Measurements from ENCODE around the gene KLHL7. TPM values are rescaled to one million over a fixed set of nuclear protein-coding genes. Genes with fewer than 3 reads are reported as not detected.

The KLHL7 gene
- total RNA-seq, 4 donors from 2014 or later = 9.2 to 27.4 (median 25.3) TPM

DNA sequence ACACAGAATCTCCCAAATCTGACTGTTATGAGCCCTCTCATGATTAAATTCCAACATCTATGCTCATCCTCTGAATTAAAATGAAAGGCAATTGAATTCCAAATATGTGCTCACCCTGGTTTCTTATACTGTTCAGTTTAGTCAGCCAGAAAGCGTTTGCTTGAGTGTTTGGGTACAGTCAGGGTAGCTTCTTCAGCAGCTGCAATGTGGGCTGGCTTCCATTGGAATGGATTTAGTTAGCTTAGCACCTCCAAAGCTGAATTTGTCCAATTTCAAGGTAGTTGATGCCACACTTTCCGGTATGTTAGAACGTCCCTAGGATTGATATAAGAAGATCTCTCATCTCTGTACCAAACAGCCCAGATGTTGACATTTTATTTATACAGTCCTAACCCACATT, 9.3 kb downstream of the KLHL7 start:
- in situ Hi-C loops (cut with MboI; ENCODE audit: low pct_ligation_motif_present in 1 of 4, low pct_unique_long_range_greater_than_20kb in 1 of 4, low sequenced_read_pairs in 3 of 4) = no loop called here
- Histone ChIP-seq H3K36me3 (no peaks in the 10 kb centered on the region), H3K9me3 (no peaks in the 10 kb centered on the region), H3K27me3 (no peaks in the 10 kb centered on the region), H3K4me1 (peaks cover 0 to 12% (median 2%) of the 10 kb centered on the region in 4 donors), H3K27ac (no peak overlapping the region), H3K4me3 (no peak overlapping the region)
- DNase-seq = no peak
- 77 to 96% methylated on average over 3 of the region's 3 CpGs for WGBS, 2 donors (ENCODE audit: low coverage in 1 of 2)
- intact Hi-C loops (cut with DNase I; ENCODE audit: low total_unique reads) = no loop called here
- TF ChIP-seq CTCF (IDR thresholded peaks at IDR 0.05) (no peak), EP300 (IDR thresholded peaks at IDR 0.05; ENCODE audit: low read depth) (no peak), POLR2A (IDR thresholded peaks at IDR 0.05) (no peak), POLR2AphosphoS5 (IDR thresholded peaks at IDR 0.05) (no peak)

DNA sequence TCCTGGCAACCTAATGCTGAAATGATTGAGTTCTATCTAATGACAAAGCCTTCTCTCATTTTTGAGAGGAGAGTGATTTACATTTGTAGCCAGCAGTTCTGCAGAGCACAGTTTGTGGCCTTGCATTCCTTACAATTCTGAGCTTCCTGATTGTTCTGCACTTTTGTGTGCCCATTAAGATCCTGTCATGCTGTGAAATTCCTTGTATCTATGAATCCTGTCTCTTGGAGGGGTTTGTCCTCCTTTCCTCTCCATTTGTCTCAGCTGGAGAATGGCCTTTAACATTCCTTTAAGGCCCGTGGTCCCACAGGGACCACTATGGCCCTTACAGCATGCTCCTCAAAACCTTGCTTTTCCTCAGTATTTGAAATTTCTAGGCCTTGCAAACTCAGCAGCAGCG, 10.4 kb downstream of the KLHL7 start:
- DNase-seq = no peak
- no peak for TF ChIP-seq POLR2A (IDR thresholded peaks at IDR 0.05)
- no peak for TF ChIP-seq POLR2AphosphoS5 (IDR thresholded peaks at IDR 0.05)
- TF ChIP-seq CTCF (IDR thresholded peaks at IDR 0.05) = no peak
- no peak for TF ChIP-seq EP300 (IDR thresholded peaks at IDR 0.05; ENCODE audit: low read depth)
- intact Hi-C loops (cut with DNase I; ENCODE audit: low total_unique reads) = no loop called here
- WGBS, 2 donors (ENCODE audit: low coverage in 1 of 2) = 75 to 89% methylated on average over 2 of the region's 2 CpGs
- no peaks in the 10 kb centered on the region for H3K36me3 ChIP-seq
- H3K9me3 ChIP-seq = no peaks in the 10 kb centered on the region
- no peak overlapping the region for H3K27ac ChIP-seq
- peaks cover 0 to 8% (median 2%) of the 10 kb centered on the region in 4 donors for H3K4me1 ChIP-seq
- no peaks in the 10 kb centered on the region for H3K27me3 ChIP-seq
- in situ Hi-C loops (cut with MboI; ENCODE audit: low pct_ligation_motif_present in 1 of 4, low pct_unique_long_range_greater_than_20kb in 1 of 4, low sequenced_read_pairs in 3 of 4) = no loop called here
- no peak overlapping the region for H3K4me3 ChIP-seq

DNA sequence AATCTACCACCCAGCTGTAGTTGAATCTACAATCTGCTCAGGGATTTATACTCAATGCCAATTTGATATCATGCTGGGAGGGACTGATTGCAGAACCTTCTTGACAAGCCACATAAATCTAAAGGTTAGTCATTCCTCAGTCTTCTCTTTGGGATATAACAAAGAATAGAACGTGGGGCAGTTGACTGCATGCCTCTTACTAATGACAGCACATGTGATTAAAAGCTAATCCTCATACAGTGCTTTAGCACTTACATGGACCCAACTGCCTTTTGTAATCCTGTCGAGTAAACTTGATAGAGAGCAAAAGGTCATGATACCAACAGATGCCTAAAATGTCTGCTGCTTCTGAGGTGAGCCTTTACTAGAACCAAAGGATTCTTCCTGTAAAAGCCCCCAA, 12.3 kb downstream of the KLHL7 start:
- Histone ChIP-seq H3K9me3 (no peaks in the 10 kb centered on the region), H3K36me3 (no peaks in the 10 kb centered on the region), H3K27ac (no peak overlapping the region), H3K4me1 (peaks cover 0 to 8% (median 2%) of the 10 kb centered on the region in 4 donors), H3K27me3 (no peaks in the 10 kb centered on the region), H3K4me3 (no peak overlapping the region)
- intact Hi-C loops (cut with DNase I; ENCODE audit: low total_unique reads) = no loop called here
- in situ Hi-C loops (cut with MboI; ENCODE audit: low pct_ligation_motif_present in 1 of 4, low pct_unique_long_range_greater_than_20kb in 1 of 4, low sequenced_read_pairs in 3 of 4) = no loop called here
- no peak for TF ChIP-seq EP300 (IDR thresholded peaks at IDR 0.05; ENCODE audit: low read depth)
- no peak for TF ChIP-seq CTCF (IDR thresholded peaks at IDR 0.05)
- TF ChIP-seq POLR2A (IDR thresholded peaks at IDR 0.05) = no peak
- no peak for TF ChIP-seq POLR2AphosphoS5 (IDR thresholded peaks at IDR 0.05)
- no peak for DNase-seq
- WGBS, 2 donors (ENCODE audit: low coverage in 1 of 2) = 59 to 73% methylated on average over 2 of the region's 2 CpGs

GRCh38 chr7:23120106-23120505, 14.5 kb downstream of the KLHL7 start:
- in situ Hi-C loops (cut with MboI; ENCODE audit: low pct_ligation_motif_present in 1 of 4, low pct_unique_long_range_greater_than_20kb in 1 of 4, low sequenced_read_pairs in 3 of 4) (no loop called here), intact Hi-C loops (cut with DNase I; ENCODE audit: low total_unique reads) (no loop called here)
- Histone ChIP-seq H3K4me3 (no peak overlapping the region), H3K36me3 (peaks cover 0 to 5% (median 0%) of the 10 kb centered on the region in 4 donors), H3K9me3 (no peaks in the 10 kb centered on the region), H3K4me1 (peaks cover 0 to 3% (median under 1%) of the 10 kb centered on the region in 4 donors), H3K27ac (no peak overlapping the region), H3K27me3 (no peaks in the 10 kb centered on the region)
- no peak for TF ChIP-seq POLR2A (IDR thresholded peaks at IDR 0.05)
- no peak for TF ChIP-seq POLR2AphosphoS5 (IDR thresholded peaks at IDR 0.05)
- no peak for TF ChIP-seq EP300 (IDR thresholded peaks at IDR 0.05; ENCODE audit: low read depth)
- no peak for TF ChIP-seq CTCF (IDR thresholded peaks at IDR 0.05)
- WGBS, 2 donors (ENCODE audit: low coverage in 1 of 2) = 89 to 92% methylated on average over 4 of the region's 4 CpGs
- no peak for DNase-seq
